CD8-positive, alpha-beta memory T cell (primary cell): ENCODE measurements around the gene PVALEF. TPM values are rescaled to one million over a fixed set of nuclear protein-coding genes. Genes with fewer than 3 reads are reported as not detected.
"Not testable (repeated sequence)": the region's sequence is repeated elsewhere in the genome, so short reads cannot be mapped to it uniquely, and the experiment has no call there.

Experiments used
- CTCF ChIA-PET: fragments of 350-600 bp; sonication (Branson Sonifier 250); formaldehyde crosslinking; loops from one replicate; lab custom pipeline; 2021; ENCODE audit warnings: antibody characterized with exemption; lab: Charles Lee
- POLR2A ChIA-PET: fragments of 350-600 bp; sonication (Branson Sonifier 250); formaldehyde crosslinking; loops from one replicate; lab custom pipeline; 2021; ENCODE audit warnings: antibody characterized with exemption; lab: Charles Lee
- DNase-seq, 5 donors: peaks; one replicate each; pipeline versions ENCODE4 v3.0.0 to v3.0.0-alpha.2; 2020 to 2022; ENCODE audit warnings: mixed read lengths in 1 of 5
- H3K27ac ChIP-seq: one replicate; pipeline ENCODE4 v1.7.0; 2013; ENCODE audit warnings: low read depth, mild to moderate bottlenecking, low read length, moderate library complexity
- H3K27me3 ChIP-seq: 2 replicates; pipeline ENCODE4 v1.7.0; 2013; ENCODE audit warnings: low read length, mild to moderate bottlenecking; ENCODE audit not compliant: insufficient read depth, poor library complexity, severe bottlenecking
- H3K36me3 ChIP-seq: 2 replicates; pipeline ENCODE4 v1.7.0; 2013; ENCODE audit warnings: mild to moderate bottlenecking, low read length, moderate library complexity; ENCODE audit not compliant: insufficient read depth
- H3K4me1 ChIP-seq: 2 replicates; pipeline ENCODE4 v1.7.0; 2013; ENCODE audit warnings: mild to moderate bottlenecking, low read length, moderate library complexity; ENCODE audit not compliant: insufficient read depth
- H3K4me3 ChIP-seq: 2 replicates; pipeline ENCODE4 v1.7.0; 2013; ENCODE audit warnings: mild to moderate bottlenecking, low read length
- H3K9me3 ChIP-seq: 2 replicates; pipeline ENCODE4 v1.7.0; 2013; ENCODE audit warnings: mild to moderate bottlenecking, low read length
- H3K27ac Mint-ChIP-seq, 8 donors: one replicate each; pipeline ENCODE4 v1.8.0; 2020 to 2021; ENCODE audit warnings: mixed read lengths in 8 of 8, mild to moderate bottlenecking in 6 of 8, inconsistent platforms in 3 of 8, moderate library complexity in 3 of 8
- H3K27me3 Mint-ChIP-seq, 2 donors: one replicate each; pipeline ENCODE4 v1.8.0; 2020 to 2021; ENCODE audit warnings: mixed read lengths in 2 of 2, mild to moderate bottlenecking in 1 of 2, moderate library complexity in 1 of 2
- H3K36me3 Mint-ChIP-seq, 3 donors: one replicate each; pipeline ENCODE4 v1.8.0; 2020 to 2021; ENCODE audit warnings: mixed read lengths in 3 of 3, inconsistent platforms in 1 of 3, mild to moderate bottlenecking in 1 of 3
- H3K4me1 Mint-ChIP-seq, 3 donors: one replicate each; pipeline ENCODE4 v1.8.0; 2020 to 2021; ENCODE audit warnings: mixed read lengths in 3 of 3, inconsistent platforms in 1 of 3, mild to moderate bottlenecking in 1 of 3
- H3K4me3 Mint-ChIP-seq, 7 donors: one replicate each; pipeline ENCODE4 v1.8.0; 2020 to 2021; ENCODE audit warnings: mixed read lengths in 7 of 7, mild to moderate bottlenecking in 6 of 7, moderate library complexity in 4 of 7, inconsistent platforms in 2 of 7
- H3K9me3 Mint-ChIP-seq, 5 donors: one replicate each; pipeline ENCODE4 v1.8.0; 2020 to 2022; ENCODE audit warnings: mixed read lengths in 5 of 5, mild to moderate bottlenecking in 3 of 5, moderate library complexity in 2 of 5, inconsistent platforms in 1 of 5
- polyA plus RNA-seq: library from polyadenylated mRNA; unstranded; fragments of 300-500 nt; fragmentation: Illumina TruSeq; gene quantifications from one replicate; pipeline ENCODE4 v1.2.3, GENCODE V29; 2021
- total RNA-seq, 2 experiments: library from RNA; stranded (reverse); gene quantifications; one replicate each; pipeline ENCODE4 v1.2.3, GENCODE V29; 2021

The PVALEF gene
- total and polyA plus RNA-seq, 3 experiments from 2014 or later, result not detected

DNA sequence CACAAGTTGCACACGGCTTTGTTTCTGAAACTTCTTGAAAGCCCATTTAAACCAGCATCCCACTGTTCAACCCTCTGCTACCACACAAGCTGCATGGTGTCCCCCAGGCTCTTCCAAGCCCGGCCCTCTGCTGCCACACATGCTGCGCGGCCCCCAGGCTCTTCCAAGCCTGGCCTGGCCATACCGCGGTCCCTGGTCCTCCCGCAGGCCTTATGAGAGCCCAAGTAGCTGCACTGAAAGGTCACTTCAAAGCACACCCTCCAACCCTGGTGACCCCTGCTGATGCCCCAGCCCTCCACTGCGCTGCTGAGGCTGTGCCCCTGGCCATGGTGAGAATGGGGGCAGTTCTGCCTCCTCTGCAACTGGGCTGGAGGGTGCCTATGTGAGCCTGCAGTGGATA is 25.9 kb upstream of the PVALEF start:
- no peak overlapping the region for H3K4me3 Mint-ChIP-seq
- Histone ChIP-seq H3K27ac (no peak overlapping the region), H3K36me3 (no peaks in the 10 kb centered on the region), H3K4me1 (no peaks in the 10 kb centered on the region), H3K27me3 (no peaks in the 10 kb centered on the region), H3K9me3 (no peaks in the 10 kb centered on the region), H3K4me3 (no peak overlapping the region)
- H3K27me3 Mint-ChIP-seq, result peaks cover 0 to 7% of the 10 kb centered on the region in 2 donors
- CTCF ChIA-PET, result interaction anchor here (1.4 kb wide), 1 partner anchor 10 kb away, joined by 3 read pairs; no protein-coding TSS in a partner anchor
- H3K4me1 Mint-ChIP-seq, result no peaks in the 10 kb centered on the region
- POLR2A ChIA-PET, result no interaction called here
- H3K36me3 Mint-ChIP-seq, result no peaks in the 10 kb centered on the region
- H3K9me3 Mint-ChIP-seq, result no peaks in the 10 kb centered on the region
- H3K27ac Mint-ChIP-seq, result no peak overlapping the region
- no peak for DNase-seq

- no peak overlapping the region for H3K27ac ChIP-seq
- no peaks in the 10 kb centered on the region for H3K4me1 Mint-ChIP-seq
- no peaks in the 10 kb centered on the region for H3K36me3 ChIP-seq
- H3K9me3 Mint-ChIP-seq, result no peaks in the 10 kb centered on the region
- no peak for DNase-seq
- H3K27me3 ChIP-seq, result no peaks in the 10 kb centered on the region
- CTCF ChIA-PET, result interaction anchor here (1.4 kb wide), 1 partner anchor 9 kb away, joined by 3 read pairs; no protein-coding TSS in a partner anchor
- H3K4me3 ChIP-seq, result no peak overlapping the region
- no peaks in the 10 kb centered on the region for H3K4me1 ChIP-seq
- POLR2A ChIA-PET, result no interaction called here
- peaks cover 0 to 7% of the 10 kb centered on the region in 2 donors for H3K27me3 Mint-ChIP-seq
- no peaks in the 10 kb centered on the region for H3K9me3 ChIP-seq
- H3K36me3 Mint-ChIP-seq, result no peaks in the 10 kb centered on the region
- no peak overlapping the region for H3K27ac Mint-ChIP-seq
- H3K4me3 Mint-ChIP-seq, result no peak overlapping the region
Observed at GRCh38 chr17:81140018-81140417, 25.3 kb upstream of the PVALEF start.

- Mint-ChIP-seq H3K36me3 (no peaks in the 10 kb centered on the region), H3K27me3 (peaks cover 0 to 7% of the 10 kb centered on the region in 2 donors), H3K9me3 (no peaks in the 10 kb centered on the region), H3K4me1 (no peaks in the 10 kb centered on the region), H3K27ac (no peak overlapping the region), H3K4me3 (no peak overlapping the region)
- no peaks in the 10 kb centered on the region for H3K27me3 ChIP-seq
- POLR2A ChIA-PET, result no interaction called here
- CTCF ChIA-PET, result interaction anchor here (1.4 kb wide), 1 partner anchor 8 kb away, joined by 3 read pairs; no protein-coding TSS in a partner anchor
- H3K36me3 ChIP-seq, result no peaks in the 10 kb centered on the region
- no peak for DNase-seq
- no peaks in the 10 kb centered on the region for H3K9me3 ChIP-seq
- H3K4me3 ChIP-seq, result no peak overlapping the region
- H3K27ac ChIP-seq, result no peak overlapping the region
- H3K4me1 ChIP-seq, result no peaks in the 10 kb centered on the region
Observed at GRCh38 chr17:81140695-81141094, 24.6 kb upstream of the PVALEF start.

GRCh38 chr17:81142301-81143199 is 22.8 kb upstream of the PVALEF start:
- Mint-ChIP-seq H3K4me1 (no peaks in the 10 kb centered on the region), H3K27ac (no peak overlapping the region), H3K4me3 (no peak overlapping the region), H3K9me3 (no peaks in the 10 kb centered on the region), H3K36me3 (no peaks in the 10 kb centered on the region), H3K27me3 (peaks cover 0 to 7% of the 10 kb centered on the region in 2 donors)
- POLR2A ChIA-PET, result no interaction called here
- no peaks in the 10 kb centered on the region for H3K4me1 ChIP-seq
- no peaks in the 10 kb centered on the region for H3K9me3 ChIP-seq
- CTCF ChIA-PET, result interaction anchor here (0.9 to 1.2 kb wide), 4 partner anchors 10 to 458 kb away, joined by 3 to 5 read pairs (median 3); no protein-coding TSS in a partner anchor
- H3K27ac ChIP-seq, result no peak overlapping the region
- H3K36me3 ChIP-seq, result no peaks in the 10 kb centered on the region
- peak; percentile 28 to 64 (median 43) for DNase-seq
- no peaks in the 10 kb centered on the region for H3K27me3 ChIP-seq
- no peak overlapping the region for H3K4me3 ChIP-seq

- H3K4me1 ChIP-seq, result no peaks in the 10 kb centered on the region
- no peak overlapping the region for H3K4me3 ChIP-seq
- H3K9me3 Mint-ChIP-seq, result no peaks in the 10 kb centered on the region
- no peaks in the 10 kb centered on the region for H3K27me3 ChIP-seq
- POLR2A ChIA-PET, result no interaction called here
- H3K27ac Mint-ChIP-seq, result no peak overlapping the region
- no peak overlapping the region for H3K27ac ChIP-seq
- H3K4me1 Mint-ChIP-seq, result no peaks in the 10 kb centered on the region
- peaks cover 1 to 7% of the 10 kb centered on the region in 2 donors for H3K27me3 Mint-ChIP-seq
- no peaks in the 10 kb centered on the region for H3K36me3 Mint-ChIP-seq
- CTCF ChIA-PET, result interaction anchor here (0.9 kb wide), 1 partner anchor 10 kb away, joined by 3 read pairs; no protein-coding TSS in a partner anchor
- no peak overlapping the region for H3K4me3 Mint-ChIP-seq
- no peaks in the 10 kb centered on the region for H3K9me3 ChIP-seq
- DNase-seq, result no peak
- H3K36me3 ChIP-seq, result no peaks in the 10 kb centered on the region
Observed at GRCh38 chr17:81143200-81143527, 22.1 kb upstream of the PVALEF start.

- no peak overlapping the region for H3K27ac ChIP-seq
- POLR2A ChIA-PET, result no interaction called here
Observed at GRCh38 chr17:81143717-81144422, 21.4 kb upstream of the PVALEF start.

GRCh38 chr17:81144423-81144781 is 20.9 kb upstream of the PVALEF start:
- no peak for DNase-seq
- no peak overlapping the region for H3K27ac ChIP-seq
- Mint-ChIP-seq H3K27me3 (peaks cover 7 to 9% of the 10 kb centered on the region in 2 donors), H3K36me3 (no peaks in the 10 kb centered on the region), H3K4me1 (no peaks in the 10 kb centered on the region), H3K9me3 (no peaks in the 10 kb centered on the region), H3K27ac (no peak overlapping the region), H3K4me3 (no peak overlapping the region)
- H3K36me3 ChIP-seq, result no peaks in the 10 kb centered on the region
- no peaks in the 10 kb centered on the region for H3K4me1 ChIP-seq
- ChIA-PET CTCF (no interaction called here), POLR2A (no interaction called here)
- H3K27me3 ChIP-seq, result no peaks in the 10 kb centered on the region
- no peaks in the 10 kb centered on the region for H3K9me3 ChIP-seq
- H3K4me3 ChIP-seq, result no peak overlapping the region

More at GRCh38 chr17:81143717-81144422, 21.4 kb upstream of the PVALEF start:
- CTCF ChIA-PET, result no interaction called here
- Histone ChIP-seq H3K27me3 (no peaks in the 10 kb centered on the region), H3K4me3 (no peak overlapping the region), H3K4me1 (no peaks in the 10 kb centered on the region), H3K36me3 (no peaks in the 10 kb centered on the region), H3K9me3 (no peaks in the 10 kb centered on the region)
- no peaks in the 10 kb centered on the region for H3K36me3 Mint-ChIP-seq
- DNase-seq, result no peak
- H3K9me3 Mint-ChIP-seq, result no peaks in the 10 kb centered on the region
- no peak overlapping the region for H3K27ac Mint-ChIP-seq
- no peak overlapping the region for H3K4me3 Mint-ChIP-seq
- H3K4me1 Mint-ChIP-seq, result no peaks in the 10 kb centered on the region
- peaks cover 7% of the 10 kb centered on the region in 2 donors for H3K27me3 Mint-ChIP-seq

DNA sequence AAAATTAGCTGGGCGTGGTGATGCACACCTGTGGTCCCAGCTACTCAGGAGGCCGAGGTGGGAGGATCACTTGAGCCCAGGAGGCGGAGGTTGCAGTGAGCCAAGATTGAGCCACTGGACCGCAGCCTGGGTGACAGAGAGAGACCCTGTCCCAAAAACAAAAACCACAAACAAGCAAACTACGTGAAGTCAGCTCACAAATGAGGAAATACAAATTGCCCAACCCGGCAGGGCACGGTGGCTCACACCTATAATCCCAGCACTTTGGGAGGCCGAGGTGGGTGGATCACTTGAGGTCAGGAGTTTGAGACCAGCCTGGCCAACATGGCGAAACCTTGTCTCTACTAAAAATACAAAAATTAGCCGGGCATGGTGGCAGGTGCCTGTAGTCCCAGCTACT is 19.1 kb upstream of the PVALEF start:
- H3K4me3 Mint-ChIP-seq, H3K36me3 Mint-ChIP-seq, POLR2A ChIA-PET, H3K9me3 Mint-ChIP-seq, H3K4me1 Mint-ChIP-seq, H3K27ac Mint-ChIP-seq, H3K9me3 ChIP-seq, H3K4me3 ChIP-seq, H3K4me1 ChIP-seq, CTCF ChIA-PET, H3K27me3 ChIP-seq, DNase-seq, H3K36me3 ChIP-seq, H3K27ac ChIP-seq: not testable (repeated sequence)
- peaks cover 6 to 18% of the 10 kb centered on the region in 2 donors for H3K27me3 Mint-ChIP-seq
